ENCODE data around the gene SOS1.
"Not testable (repeated sequence)": the region's sequence is repeated elsewhere in the genome, so short reads cannot be mapped to it uniquely, and the experiment has no call there.

DNA sequence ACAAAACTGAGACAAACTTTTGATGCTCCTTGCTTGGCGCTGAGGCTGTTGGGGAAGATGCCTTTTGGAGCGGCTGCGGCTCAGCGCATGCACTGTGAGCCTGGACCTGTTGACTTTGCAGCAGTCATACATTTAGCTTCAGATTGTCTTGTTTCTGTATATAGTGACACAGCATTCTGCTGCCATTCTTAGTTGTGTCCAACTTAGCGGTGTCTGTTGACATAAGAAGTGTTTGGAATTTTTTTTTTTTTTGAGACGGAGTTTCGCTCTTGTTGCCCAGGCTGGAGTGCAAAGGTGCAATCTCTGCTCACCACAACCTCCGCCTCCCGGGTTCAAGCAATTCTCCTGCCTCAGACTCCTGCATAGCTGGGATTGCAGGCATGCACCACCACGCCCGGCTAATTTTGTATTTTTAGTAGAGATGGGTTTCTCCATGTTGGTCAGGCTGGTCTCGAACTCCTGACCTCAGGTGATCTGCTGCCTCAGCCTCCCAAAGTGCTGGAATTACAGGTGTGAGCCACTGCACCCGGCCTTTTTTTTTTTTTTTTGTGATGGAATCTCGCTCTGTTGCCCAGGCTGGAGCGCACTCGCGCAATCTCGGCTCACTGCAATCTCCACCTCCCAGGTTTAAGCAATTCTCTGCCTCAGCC is 17.5 kb upstream of the SOS1 start:
- TF ChIP-seq, protein P1, sequence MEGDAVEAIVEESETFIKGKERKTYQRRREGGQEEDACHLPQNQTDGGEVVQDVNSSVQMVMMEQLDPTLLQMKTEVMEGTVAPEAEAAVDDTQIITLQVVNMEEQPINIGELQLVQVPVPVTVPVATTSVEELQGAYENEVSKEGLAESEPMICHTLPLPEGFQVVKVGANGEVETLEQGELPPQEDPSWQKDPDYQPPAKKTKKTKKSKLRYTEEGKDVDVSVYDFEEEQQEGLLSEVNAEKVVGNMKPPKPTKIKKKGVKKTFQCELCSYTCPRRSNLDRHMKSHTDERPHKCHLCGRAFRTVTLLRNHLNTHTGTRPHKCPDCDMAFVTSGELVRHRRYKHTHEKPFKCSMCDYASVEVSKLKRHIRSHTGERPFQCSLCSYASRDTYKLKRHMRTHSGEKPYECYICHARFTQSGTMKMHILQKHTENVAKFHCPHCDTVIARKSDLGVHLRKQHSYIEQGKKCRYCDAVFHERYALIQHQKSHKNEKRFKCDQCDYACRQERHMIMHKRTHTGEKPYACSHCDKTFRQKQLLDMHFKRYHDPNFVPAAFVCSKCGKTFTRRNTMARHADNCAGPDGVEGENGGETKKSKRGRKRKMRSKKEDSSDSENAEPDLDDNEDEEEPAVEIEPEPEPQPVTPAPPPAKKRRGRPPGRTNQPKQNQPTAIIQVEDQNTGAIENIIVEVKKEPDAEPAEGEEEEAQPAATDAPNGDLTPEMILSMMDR (IDR thresholded peaks at IDR 0.05; ENCODE audit: insufficient read depth, low read length): not testable (repeated sequence)
- TF ChIP-seq POLR2AphosphoS5 (IDR thresholded peaks at IDR 0.05; ENCODE audit: low read depth); SPI1 (IDR thresholded peaks at IDR 0.05; ENCODE audit: borderline replicate concordance, low read depth); GABPA (IDR thresholded peaks at IDR 0.05; ENCODE audit: low read depth): not testable (repeated sequence)
- TF ChIP-seq, protein P2, sequence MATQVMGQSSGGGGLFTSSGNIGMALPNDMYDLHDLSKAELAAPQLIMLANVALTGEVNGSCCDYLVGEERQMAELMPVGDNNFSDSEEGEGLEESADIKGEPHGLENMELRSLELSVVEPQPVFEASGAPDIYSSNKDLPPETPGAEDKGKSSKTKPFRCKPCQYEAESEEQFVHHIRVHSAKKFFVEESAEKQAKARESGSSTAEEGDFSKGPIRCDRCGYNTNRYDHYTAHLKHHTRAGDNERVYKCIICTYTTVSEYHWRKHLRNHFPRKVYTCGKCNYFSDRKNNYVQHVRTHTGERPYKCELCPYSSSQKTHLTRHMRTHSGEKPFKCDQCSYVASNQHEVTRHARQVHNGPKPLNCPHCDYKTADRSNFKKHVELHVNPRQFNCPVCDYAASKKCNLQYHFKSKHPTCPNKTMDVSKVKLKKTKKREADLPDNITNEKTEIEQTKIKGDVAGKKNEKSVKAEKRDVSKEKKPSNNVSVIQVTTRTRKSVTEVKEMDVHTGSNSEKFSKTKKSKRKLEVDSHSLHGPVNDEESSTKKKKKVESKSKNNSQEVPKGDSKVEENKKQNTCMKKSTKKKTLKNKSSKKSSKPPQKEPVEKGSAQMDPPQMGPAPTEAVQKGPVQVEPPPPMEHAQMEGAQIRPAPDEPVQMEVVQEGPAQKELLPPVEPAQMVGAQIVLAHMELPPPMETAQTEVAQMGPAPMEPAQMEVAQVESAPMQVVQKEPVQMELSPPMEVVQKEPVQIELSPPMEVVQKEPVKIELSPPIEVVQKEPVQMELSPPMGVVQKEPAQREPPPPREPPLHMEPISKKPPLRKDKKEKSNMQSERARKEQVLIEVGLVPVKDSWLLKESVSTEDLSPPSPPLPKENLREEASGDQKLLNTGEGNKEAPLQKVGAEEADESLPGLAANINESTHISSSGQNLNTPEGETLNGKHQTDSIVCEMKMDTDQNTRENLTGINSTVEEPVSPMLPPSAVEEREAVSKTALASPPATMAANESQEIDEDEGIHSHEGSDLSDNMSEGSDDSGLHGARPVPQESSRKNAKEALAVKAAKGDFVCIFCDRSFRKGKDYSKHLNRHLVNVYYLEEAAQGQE (IDR thresholded peaks at IDR 0.05; ENCODE audit: insufficient replicate concordance, low read depth): not testable (repeated sequence)
